ENCODE measurements around the gene KRTAP10-12.

Gene KRTAP10-12

GRCh38 chr21:44653123-44653522 lies 43.8 kb upstream of the KRTAP10-12 start:
- ChIA-PET CTCF (no interaction called here), POLR2A (ENCODE audit: low non-redundant PET) (no interaction called here)
- no peak for DNase-seq (ENCODE audit: low spot score)
- TF ChIP-seq, protein P1, sequence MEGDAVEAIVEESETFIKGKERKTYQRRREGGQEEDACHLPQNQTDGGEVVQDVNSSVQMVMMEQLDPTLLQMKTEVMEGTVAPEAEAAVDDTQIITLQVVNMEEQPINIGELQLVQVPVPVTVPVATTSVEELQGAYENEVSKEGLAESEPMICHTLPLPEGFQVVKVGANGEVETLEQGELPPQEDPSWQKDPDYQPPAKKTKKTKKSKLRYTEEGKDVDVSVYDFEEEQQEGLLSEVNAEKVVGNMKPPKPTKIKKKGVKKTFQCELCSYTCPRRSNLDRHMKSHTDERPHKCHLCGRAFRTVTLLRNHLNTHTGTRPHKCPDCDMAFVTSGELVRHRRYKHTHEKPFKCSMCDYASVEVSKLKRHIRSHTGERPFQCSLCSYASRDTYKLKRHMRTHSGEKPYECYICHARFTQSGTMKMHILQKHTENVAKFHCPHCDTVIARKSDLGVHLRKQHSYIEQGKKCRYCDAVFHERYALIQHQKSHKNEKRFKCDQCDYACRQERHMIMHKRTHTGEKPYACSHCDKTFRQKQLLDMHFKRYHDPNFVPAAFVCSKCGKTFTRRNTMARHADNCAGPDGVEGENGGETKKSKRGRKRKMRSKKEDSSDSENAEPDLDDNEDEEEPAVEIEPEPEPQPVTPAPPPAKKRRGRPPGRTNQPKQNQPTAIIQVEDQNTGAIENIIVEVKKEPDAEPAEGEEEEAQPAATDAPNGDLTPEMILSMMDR (conservative IDR thresholded peaks at IDR 0.05; ENCODE audit: low read depth) = no peak
- H3K27ac ChIP-seq = no peak overlapping the region

GRCh38 chr21:44653656-44654575 lies 43.1 kb upstream of the KRTAP10-12 start:
- CTCF ChIA-PET = no interaction called here
- DNase-seq (ENCODE audit: low spot score) = no peak
- TF ChIP-seq, protein P1 (conservative IDR thresholded peaks at IDR 0.05; ENCODE audit: low read depth) = no peak
- no peak overlapping the region for H3K27ac ChIP-seq
- POLR2A ChIA-PET (ENCODE audit: low non-redundant PET) = no interaction called here

DNA sequence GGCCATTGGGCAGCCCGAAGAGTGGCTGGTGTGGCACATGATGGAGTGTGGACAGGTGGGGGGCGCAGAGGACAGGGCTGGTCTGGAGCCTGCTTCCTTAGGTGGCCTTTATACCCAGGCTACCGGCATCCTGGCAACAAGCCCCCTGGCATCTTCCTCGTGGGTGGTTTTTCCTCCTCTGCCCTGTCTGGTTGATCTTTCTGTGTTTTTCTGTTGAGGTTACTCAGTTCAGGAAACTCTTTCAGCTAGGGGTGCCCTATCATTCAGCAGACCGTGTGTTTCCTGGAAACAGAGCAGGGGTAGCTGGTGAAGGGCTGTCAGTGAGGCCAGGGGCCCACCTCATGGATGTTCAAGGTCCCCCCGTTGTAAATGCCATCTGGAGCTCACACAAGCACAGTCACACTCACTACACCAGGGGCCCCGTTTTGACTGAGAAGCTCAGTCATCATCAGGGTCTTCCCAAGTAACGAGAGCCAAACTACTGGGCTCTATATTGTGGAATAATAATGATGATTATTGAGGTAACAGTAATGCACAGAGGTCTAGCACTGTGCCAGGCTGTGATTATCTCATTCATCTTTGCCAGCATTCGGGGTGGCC lies 42.3 kb upstream of the KRTAP10-12 start, which contains the start of gene KRTAP12-4:
KRTAP12-4 (minus strand) TSS at position 84 of the 600 bp plus-strand sequence; CDS start at position 39, 45 bp downstream.
- POLR2A ChIA-PET (ENCODE audit: low non-redundant PET) = no interaction called here
- no peak for DNase-seq (ENCODE audit: low spot score)
- no peak within 1 kb of the TSS for H3K27ac ChIP-seq
- TF ChIP-seq, protein P1 (conservative IDR thresholded peaks at IDR 0.05; ENCODE audit: low read depth) = no peak
- CTCF ChIA-PET = no interaction called here

- TF ChIP-seq, protein P1 (conservative IDR thresholded peaks at IDR 0.05; ENCODE audit: low read depth) = no peak
- DNase-seq (ENCODE audit: low spot score) = no peak
- ChIA-PET POLR2A (ENCODE audit: low non-redundant PET) (no interaction called here), CTCF (no interaction called here)
- no peak overlapping the region for H3K27ac ChIP-seq
Measured at GRCh38 chr21:44656868-44657267, 40.1 kb upstream of the KRTAP10-12 start.

- TF ChIP-seq, protein P1 (conservative IDR thresholded peaks at IDR 0.05; ENCODE audit: low read depth) = no peak
- DNase-seq (ENCODE audit: low spot score) = no peak
- H3K27ac ChIP-seq = no peak within 1 kb of the TSS
- POLR2A ChIA-PET (ENCODE audit: low non-redundant PET) = no interaction called here
- CTCF ChIA-PET = interaction anchor here (0.7 kb wide), 1 partner anchor 85 kb away, joined by 3 read pairs; no protein-coding TSS in a partner anchor
Measured at GRCh38 chr21:44657635-44658540, 39.1 kb upstream of the KRTAP10-12 start, which contains the start of gene KRTAP12-3. Gene KRTAP12-3 (plus strand): TSS chr21:44657932. CDS start chr21:44657980, 48 bp downstream.

GRCh38 chr21:44658541-44658910 lies 38.4 kb upstream of the KRTAP10-12 start:
- CTCF ChIA-PET = interaction anchor here (0.6 to 1.0 kb wide), 2 partner anchors 31 to 78 kb away, joined by 3 to 4 read pairs; partner anchors contain the start of gene KRTAP10-9
- H3K27ac ChIP-seq = no peak overlapping the region
- TF ChIP-seq, protein P1 (conservative IDR thresholded peaks at IDR 0.05; ENCODE audit: low read depth) = no peak
- DNase-seq (ENCODE audit: low spot score) = no peak
- POLR2A ChIA-PET (ENCODE audit: low non-redundant PET) = no interaction called here
